Uterus (tissue), 4 donors: Measurements from ENCODE around the gene ITPR1. TPM values are rescaled to one million over a fixed set of nuclear protein-coding genes. Genes with fewer than 3 reads are reported as not detected.

Source experiments
- DNase-seq, 2 donors: peaks; one replicate each; pipeline ENCODE4 v3.0.0-alpha.2; 2019 to 2020
- H3K27ac ChIP-seq, 2 donors: fragments of 200-600 bp; sonication (generic); 1 replicate in 1 of 2; 2 replicates in 1 of 2; pipeline ENCODE4 v1.5.1; 2016 to 2018
- H3K27me3 ChIP-seq, 2 donors: fragments of 200-600 bp; sonication (generic); one replicate each; pipeline ENCODE4 v1.5.1; 2018 to 2019; ENCODE audit warnings: control low read depth in 1 of 2
- H3K36me3 ChIP-seq, 2 donors: fragments of 200-600 bp; sonication (generic); one replicate each; pipeline ENCODE4 v1.5.1; 2019; ENCODE audit warnings: control low read depth in 1 of 2
- H3K4me1 ChIP-seq, 2 donors: fragments of 200-600 bp; sonication (generic); one replicate each; pipeline ENCODE4 v1.5.1; 2018 to 2019; ENCODE audit warnings: control low read depth in 1 of 2
- H3K4me3 ChIP-seq, 2 donors: fragments of 200-600 bp; sonication (generic); 1 replicate in 1 of 2; 2 replicates in 1 of 2; pipeline ENCODE4 v1.5.1; 2018 to 2019; ENCODE audit warnings: mild to moderate bottlenecking in 1 of 2
- H3K9me3 ChIP-seq, 2 donors: fragments of 200-600 bp; sonication (generic); one replicate each; pipeline ENCODE4 v1.5.1; 2019; ENCODE audit warnings: control low read depth in 1 of 2
- POLR2A ChIP-seq, 2 donors: fragments of 450-650 bp; IDR thresholded peaks; one replicate each; pipeline ENCODE4 v1.6.1; 2016; ENCODE audit warnings: antibody characterized with exemption in 2 of 2, mild to moderate bottlenecking in 1 of 2, moderate library complexity in 1 of 2
- intact Hi-C: fragments of 100-400 bp; cut with DNase I; formaldehyde crosslinking; loops from one replicate; pipeline ENCODE4 v1.15.1; 2023; ENCODE audit warnings: low total_unique reads
- total RNA-seq, 4 donors: library from RNA; depleted of rRNA in 3 of 4; stranded (reverse); fragments of >200 nt in 3 of 4; gene quantifications; one replicate each; pipeline versions ENCODE4 v1.1.0 to v1.2.4, GENCODE V29; 2014 to 2023
- TF ChIP-seq, protein P1 (sequence below), 4 experiments: fragments of 200-600 bp in 2 of 4; fragments of 450-650 bp in 2 of 4; sonication (generic) in 2 of 4; IDR thresholded peaks; one replicate each; pipeline ENCODE4 v1.5.1; 2016 to 2019; ENCODE audit warnings: antibody characterized with exemption in 4 of 4, mild to moderate bottlenecking in 2 of 4, moderate library complexity in 1 of 4
- donor health status: DM: yes; HTN: yes; CAD: no.

Gene ITPR1
- total RNA-seq, 4 donors from 2014 or later: 98.2 to 224 (median 141) TPM

DNA sequence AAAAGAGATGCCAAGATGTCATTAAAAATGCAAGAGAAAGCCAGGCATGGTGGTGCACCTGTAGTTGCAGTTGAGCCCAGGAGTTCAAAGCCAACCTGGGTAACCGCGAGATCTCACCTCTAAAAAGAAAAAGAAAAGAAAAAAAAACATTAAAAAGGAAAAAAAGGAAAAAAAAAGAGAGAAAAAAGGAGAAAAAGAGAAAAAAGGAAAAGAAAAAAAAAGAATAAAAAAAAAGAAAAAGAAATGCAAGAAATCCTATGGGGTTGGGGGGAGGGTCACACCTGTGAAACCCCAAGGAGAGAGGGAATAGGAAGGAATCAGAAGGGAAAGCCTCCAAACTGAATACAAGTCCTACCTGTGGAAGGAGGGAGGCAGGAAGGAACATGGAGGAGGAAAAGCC lies 20.8 kb upstream of the ITPR1 start:
- Histone ChIP-seq H3K4me1 (no peaks in the 10 kb centered on the region), H3K36me3 (no peaks in the 10 kb centered on the region), H3K27me3 (no peaks in the 10 kb centered on the region), H3K9me3 (no peaks in the 10 kb centered on the region), H3K4me3 (no peak overlapping the region), H3K27ac (no peak overlapping the region)
- DNase-seq: no peak
- intact Hi-C loops: no loop called here
- TF ChIP-seq POLR2A (IDR thresholded peaks at IDR 0.05): no peak
- TF ChIP-seq, protein P1, sequence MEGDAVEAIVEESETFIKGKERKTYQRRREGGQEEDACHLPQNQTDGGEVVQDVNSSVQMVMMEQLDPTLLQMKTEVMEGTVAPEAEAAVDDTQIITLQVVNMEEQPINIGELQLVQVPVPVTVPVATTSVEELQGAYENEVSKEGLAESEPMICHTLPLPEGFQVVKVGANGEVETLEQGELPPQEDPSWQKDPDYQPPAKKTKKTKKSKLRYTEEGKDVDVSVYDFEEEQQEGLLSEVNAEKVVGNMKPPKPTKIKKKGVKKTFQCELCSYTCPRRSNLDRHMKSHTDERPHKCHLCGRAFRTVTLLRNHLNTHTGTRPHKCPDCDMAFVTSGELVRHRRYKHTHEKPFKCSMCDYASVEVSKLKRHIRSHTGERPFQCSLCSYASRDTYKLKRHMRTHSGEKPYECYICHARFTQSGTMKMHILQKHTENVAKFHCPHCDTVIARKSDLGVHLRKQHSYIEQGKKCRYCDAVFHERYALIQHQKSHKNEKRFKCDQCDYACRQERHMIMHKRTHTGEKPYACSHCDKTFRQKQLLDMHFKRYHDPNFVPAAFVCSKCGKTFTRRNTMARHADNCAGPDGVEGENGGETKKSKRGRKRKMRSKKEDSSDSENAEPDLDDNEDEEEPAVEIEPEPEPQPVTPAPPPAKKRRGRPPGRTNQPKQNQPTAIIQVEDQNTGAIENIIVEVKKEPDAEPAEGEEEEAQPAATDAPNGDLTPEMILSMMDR (IDR thresholded peaks at IDR 0.05): no peak

DNA sequence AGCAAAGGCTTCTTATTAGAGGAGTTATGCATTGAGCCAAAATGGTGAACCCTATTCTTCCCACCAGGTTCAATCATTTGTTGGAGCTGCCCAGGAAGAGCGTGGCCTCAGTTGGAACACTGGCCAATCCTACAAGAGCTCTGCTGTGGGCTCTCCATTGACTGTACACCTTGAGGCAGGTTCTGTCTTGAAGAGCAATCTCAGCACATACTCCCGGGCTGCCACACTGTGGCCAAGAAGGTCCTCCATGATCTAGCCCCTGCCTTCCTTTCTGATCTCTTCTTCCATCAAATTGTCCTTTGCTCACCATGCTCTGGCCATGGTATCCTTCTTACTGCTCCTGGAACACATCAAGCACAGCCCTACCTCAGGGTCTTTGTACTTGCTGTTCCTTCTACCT lies 20.4 kb upstream of the ITPR1 start:
- Histone ChIP-seq H3K27me3 (no peaks in the 10 kb centered on the region), H3K4me3 (no peak overlapping the region), H3K4me1 (no peaks in the 10 kb centered on the region), H3K27ac (no peak overlapping the region), H3K36me3 (no peaks in the 10 kb centered on the region), H3K9me3 (no peaks in the 10 kb centered on the region)
- TF ChIP-seq POLR2A (IDR thresholded peaks at IDR 0.05): no peak
- TF ChIP-seq, protein P1 (IDR thresholded peaks at IDR 0.05): no peak
- DNase-seq: no peak
- intact Hi-C loops: no loop called here

DNA sequence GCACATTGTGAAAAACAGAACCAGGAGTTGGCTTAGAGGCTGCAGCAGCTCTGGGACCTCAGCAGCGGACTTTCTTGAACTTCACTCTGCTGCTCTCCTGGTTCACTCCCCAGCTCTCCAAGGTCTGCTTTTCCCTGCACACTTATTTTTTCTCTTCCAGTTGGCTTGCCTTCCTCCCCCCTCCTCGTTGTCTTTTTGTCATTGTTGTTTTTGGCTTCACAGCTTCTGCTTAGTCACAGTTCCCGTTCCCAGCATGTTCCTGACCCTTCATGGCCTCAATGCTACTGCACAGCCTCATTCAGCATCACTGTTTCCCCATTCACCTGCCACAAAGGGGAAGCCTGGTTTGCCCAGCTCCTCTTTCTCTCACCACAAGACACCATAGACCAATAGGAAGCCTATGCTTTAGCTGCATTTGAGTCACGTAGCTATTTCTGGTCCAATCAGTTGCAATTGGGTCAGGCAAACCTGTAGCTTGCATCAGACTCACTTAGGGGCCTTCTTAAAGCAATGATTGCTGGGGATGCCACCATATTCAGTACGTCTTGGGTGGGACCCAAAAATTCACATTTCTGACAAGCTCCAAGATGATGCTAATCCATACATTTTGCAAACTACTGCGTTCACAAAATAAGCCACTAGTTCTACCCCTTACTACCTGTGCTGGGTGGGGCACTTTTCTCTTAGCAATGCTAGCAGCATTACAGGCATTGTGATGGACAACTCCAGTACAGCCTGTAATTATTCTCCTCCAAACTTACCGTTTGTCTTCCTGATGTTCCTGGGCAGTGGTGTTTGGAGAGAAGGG lies 18.3 kb upstream of the ITPR1 start:
- Histone ChIP-seq H3K4me3 (no peak overlapping the region), H3K36me3 (no peaks in the 10 kb centered on the region), H3K4me1 (no peaks in the 10 kb centered on the region), H3K27me3 (no peaks in the 10 kb centered on the region), H3K9me3 (no peaks in the 10 kb centered on the region), H3K27ac (no peak overlapping the region)
- DNase-seq: no peak
- TF ChIP-seq POLR2A (IDR thresholded peaks at IDR 0.05): no peak
- TF ChIP-seq, protein P1 (IDR thresholded peaks at IDR 0.05): no peak
- intact Hi-C loops: no loop called here

DNA sequence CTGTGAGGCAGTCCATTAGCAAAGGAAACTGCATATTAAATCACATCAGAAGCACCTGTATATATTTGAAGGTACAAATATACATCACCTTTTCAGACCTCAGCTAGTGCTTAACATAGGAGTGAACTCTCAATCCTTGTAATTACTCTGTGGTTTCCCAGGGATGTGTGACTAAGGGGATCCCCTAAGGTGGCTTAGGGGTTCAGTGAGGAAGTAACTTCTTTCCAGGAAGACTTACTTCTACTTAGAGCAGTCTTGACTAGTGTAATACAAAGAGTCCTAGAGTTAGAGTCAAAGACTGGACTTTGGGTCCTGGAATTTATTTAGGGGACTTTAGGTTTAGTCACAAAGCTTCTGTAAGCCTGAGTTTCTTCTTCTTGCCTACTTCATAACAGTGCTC lies 17.3 kb upstream of the ITPR1 start:
- Histone ChIP-seq H3K9me3 (no peaks in the 10 kb centered on the region), H3K4me3 (no peak overlapping the region), H3K36me3 (no peaks in the 10 kb centered on the region), H3K27me3 (no peaks in the 10 kb centered on the region), H3K27ac (no peak overlapping the region), H3K4me1 (no peaks in the 10 kb centered on the region)
- DNase-seq: no peak
- TF ChIP-seq, protein P1 (IDR thresholded peaks at IDR 0.05): no peak
- no peak for TF ChIP-seq POLR2A (IDR thresholded peaks at IDR 0.05)
- intact Hi-C loops: no loop called here

DNA sequence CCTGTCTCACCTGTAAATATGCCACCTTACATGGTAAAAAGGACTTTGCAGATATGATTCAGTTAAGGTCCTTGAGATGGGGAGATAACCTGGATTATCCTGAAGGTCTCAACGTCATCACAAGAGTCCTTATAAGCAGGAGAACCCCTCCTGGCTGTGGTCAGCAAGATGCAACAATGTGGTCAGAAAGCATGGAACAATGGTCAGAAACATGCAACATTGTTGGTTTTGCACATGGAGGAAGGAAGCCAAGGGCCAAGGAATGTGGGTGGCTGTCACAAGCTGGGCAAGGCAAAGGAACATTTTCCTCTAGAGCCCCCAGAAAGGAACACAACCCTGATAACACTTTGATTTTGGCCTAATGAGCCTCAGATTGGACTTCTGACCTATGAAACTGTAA lies 16.7 kb upstream of the ITPR1 start:
- H3K4me1 ChIP-seq: no peaks in the 10 kb centered on the region
- DNase-seq: no peak
- no peaks in the 10 kb centered on the region for H3K36me3 ChIP-seq
- H3K27ac ChIP-seq: no peak overlapping the region
- no peaks in the 10 kb centered on the region for H3K27me3 ChIP-seq
- no peaks in the 10 kb centered on the region for H3K9me3 ChIP-seq
- no peak for TF ChIP-seq POLR2A (IDR thresholded peaks at IDR 0.05)
- TF ChIP-seq, protein P1 (IDR thresholded peaks at IDR 0.05): no peak
- intact Hi-C loops: no loop called here
- no peak overlapping the region for H3K4me3 ChIP-seq
